Loucy (cell line): Measurements from ENCODE around the gene KANSL1.

Experiments used
- CTCF ChIP-seq: fragments of 200-600 bp; sonication (generic); conservative IDR thresholded peaks from 2 replicates; pipeline ENCODE4 v1.5.1; 2014; ENCODE audit warnings: mild to moderate bottlenecking, antibody characterized with exemption, low read length
- EZH2phosphoT487 ChIP-seq: fragments of 200-600 bp; IDR thresholded peaks from 2 replicates; pipeline ENCODE4 v1.6.1; 2018; ENCODE audit warnings: antibody characterized with exemption, mild to moderate bottlenecking, moderate library complexity, borderline replicate concordance

GRCh38 chr17:46141645-46142044 lies 51.6 kb downstream of the KANSL1 start:
- TF ChIP-seq CTCF (no peak), EZH2phosphoT487 (no peak)
